Superior temporal gyrus (tissue), 1 donor: ENCODE data around the gene NKAIN2.
"Not testable (repeated sequence)": the region's sequence is repeated elsewhere in the genome, so short reads cannot be mapped to it uniquely, and the experiment has no call there.

Source experiments
- DNase-seq: peaks from one replicate; pipeline ENCODE4 v3.0.0-alpha.2; 2016; ENCODE audit errors: extremely low spot score

Gene NKAIN2

GRCh38 chr6:124203101-124203811 lies 399.6 kb downstream of the NKAIN2 start:
- no peak for DNase-seq

- DNase-seq = no peak
Measured at GRCh38 chr6:124203812-124204167, 400.1 kb downstream of the NKAIN2 start.

- DNase-seq = no peak
Measured at GRCh38 chr6:124205921-124206320, 402.3 kb downstream of the NKAIN2 start.

GRCh38 chr6:124223611-124224345 lies 420.1 kb downstream of the NKAIN2 start:
- DNase-seq = no peak

GRCh38 chr6:124226396-124226795 lies 422.7 kb downstream of the NKAIN2 start:
- no peak for DNase-seq

GRCh38 chr6:124233221-124233620 lies 429.6 kb downstream of the NKAIN2 start:
- no peak for DNase-seq

- no peak for DNase-seq
Measured at GRCh38 chr6:124234801-124235200, 431.1 kb downstream of the NKAIN2 start.

- DNase-seq = no peak
Measured at GRCh38 chr6:124237911-124238310, 434.2 kb downstream of the NKAIN2 start.

GRCh38 chr6:124238408-124238807 lies 434.7 kb downstream of the NKAIN2 start:
- DNase-seq = not testable (repeated sequence)

GRCh38 chr6:124254941-124255685 lies 451.4 kb downstream of the NKAIN2 start:
- DNase-seq = no peak

- no peak for DNase-seq
Measured at GRCh38 chr6:124260337-124260736, 456.7 kb downstream of the NKAIN2 start.

- DNase-seq = no peak
Measured at GRCh38 chr6:124269733-124270132, 466.1 kb downstream of the NKAIN2 start.

- DNase-seq = no peak
Measured at GRCh38 chr6:124273701-124274100, 470.0 kb downstream of the NKAIN2 start.

GRCh38 chr6:124282541-124282940 lies 478.9 kb downstream of the NKAIN2 start:
- no peak for DNase-seq

- peak; percentile 51 for DNase-seq
Measured at GRCh38 chr6:124283486-124283885, 479.8 kb downstream of the NKAIN2 start.

GRCh38 chr6:124285146-124285545 lies 481.5 kb downstream of the NKAIN2 start:
- DNase-seq = no peak

- DNase-seq = no peak
Measured at GRCh38 chr6:124294574-124295200, 491.0 kb downstream of the NKAIN2 start.

- no peak for DNase-seq
Measured at GRCh38 chr6:124297507-124297906, 493.8 kb downstream of the NKAIN2 start.

- no peak for DNase-seq
Measured at GRCh38 chr6:124298730-124299129, 495.1 kb downstream of the NKAIN2 start.

- not testable (repeated sequence) for DNase-seq
Measured at GRCh38 chr6:124300907-124301306, 497.2 kb downstream of the NKAIN2 start.

GRCh38 chr6:124303971-124304370 lies 500.3 kb downstream of the NKAIN2 start:
- no peak for DNase-seq

- DNase-seq = no peak
Measured at GRCh38 chr6:124310139-124310538, 506.5 kb downstream of the NKAIN2 start.
